GM19397 (cell line): ENCODE measurements around the gene NSMF.

Source experiments
- ATAC-seq: cut with Tn5 transposase; IDR thresholded peaks from one replicate; pipeline ENCODE4 v1.9.1; 2021; ENCODE audit warnings: mild to moderate bottlenecking, moderate library complexity; ENCODE audit not compliant: unreplicated experiment

Gene NSMF

DNA sequence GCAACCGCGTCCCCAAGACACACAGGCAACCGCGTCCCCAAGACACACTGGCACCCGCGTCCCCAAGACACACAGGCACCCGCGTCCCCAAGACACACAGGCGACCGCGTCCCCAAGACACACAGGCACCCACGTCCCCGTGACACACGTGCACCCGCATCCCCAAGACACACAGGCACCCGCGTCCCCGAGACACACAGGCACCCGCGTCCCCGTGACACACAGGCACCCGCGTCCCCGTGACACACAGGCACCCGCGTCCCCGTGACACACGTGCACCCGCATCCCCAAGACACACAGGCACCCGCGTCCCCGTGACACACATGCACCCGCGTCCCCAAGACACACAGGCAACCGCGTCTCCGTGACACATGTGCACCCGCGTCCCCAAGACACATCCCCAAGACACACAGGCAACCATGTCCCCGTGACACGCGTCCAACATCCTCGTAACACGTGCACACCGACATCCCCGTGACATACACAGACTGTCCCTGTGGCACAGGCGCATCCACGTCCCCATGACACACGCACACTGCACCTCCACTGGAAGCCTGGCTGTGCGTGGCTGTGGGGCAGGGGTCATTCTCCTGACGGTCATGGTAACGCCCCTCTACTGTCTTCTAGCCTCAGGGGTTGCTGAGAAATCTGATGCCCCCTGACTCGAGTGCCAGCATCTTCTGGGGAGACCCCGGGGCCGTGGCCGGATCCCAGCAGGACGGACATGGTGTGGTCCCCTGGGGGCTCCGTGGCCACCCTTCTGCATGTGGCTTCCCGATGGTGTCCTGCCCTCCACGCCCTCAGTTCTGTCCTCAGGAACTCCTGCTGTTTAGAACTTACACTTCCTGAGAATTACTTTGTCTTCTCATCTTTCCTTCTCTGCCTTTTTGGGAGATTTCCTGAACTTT, 60.3 kb downstream of the NSMF start:
- no peak for ATAC-seq

- no peak for ATAC-seq
Measured at GRCh38 chr9:137397675-137398423, 61.3 kb downstream of the NSMF start.
